T-cell (primary cell): ENCODE measurements around the gene SKA1. TPM values are rescaled to one million over a fixed set of nuclear protein-coding genes. Genes with fewer than 3 reads are reported as not detected.
"Not testable (repeated sequence)": the region's sequence is repeated elsewhere in the genome, so short reads cannot be mapped to it uniquely, and the experiment has no call there.

Experiments used
- ATAC-seq, 4 experiments: fragments of 200-7000 bp in 3 of 4; fragments of 150-1000 bp in 1 of 4; cut with Tn5 transposase; replicated peaks in 1 of 4; 1 replicate in 3 of 4; 2 replicates in 1 of 4; pipeline ENCODE4 v1.10.0; 2021; ENCODE audit warnings: moderate library complexity in 3 of 4, mild to moderate bottlenecking in 2 of 4, moderate number of reproducible peaks in 1 of 4
- CTCF ChIA-PET, 2 donors: fragments of 300-600 bp; sonication (Branson Sonifier 250); formaldehyde crosslinking; loops; one replicate each; lab custom pipeline; 2022; ENCODE audit warnings: antibody characterized with exemption in 2 of 2; lab: Charles Lee
- POLR2A ChIA-PET, 2 donors: fragments of 300-600 bp; sonication (Branson Sonifier 250); formaldehyde crosslinking; loops; one replicate each; lab custom pipeline; 2022; ENCODE audit warnings: antibody characterized with exemption in 2 of 2; lab: Charles Lee
- DNase-seq, 35 experiments: peaks; one replicate each; pipeline versions ENCODE4 v3.0.0 to v3.0.0-alpha.2; 2013 to 2023
- H3K27ac ChIP-seq: one replicate; pipeline ENCODE4 v1.5.1; 2013; ENCODE audit warnings: low read length
- H3K27me3 ChIP-seq, 2 experiments: replicated peaks in 1 of 2; 1 replicate in 1 of 2; 2 replicates in 1 of 2; pipeline versions ENCODE4 v1.6.1 to v1.7.0; 2013; ENCODE audit warnings: low read length in 1 of 2, mixed read lengths in 1 of 2; ENCODE audit not compliant: control insufficient read depth in 2 of 2, insufficient read depth in 2 of 2; ENCODE audit errors: extremely low read depth in 1 of 2
- H3K36me3 ChIP-seq, 2 donors: 1 replicate in 1 of 2; 2 replicates in 1 of 2; pipeline versions ENCODE4 v1.6.1 to v1.7.0; 2013; ENCODE audit warnings: low read length in 1 of 2; ENCODE audit not compliant: control insufficient read depth in 2 of 2, insufficient read depth in 1 of 2; ENCODE audit errors: extremely low read depth in 1 of 2
- H3K4me1 ChIP-seq, 2 experiments: 1 replicate in 1 of 2; 2 replicates in 1 of 2; pipeline versions ENCODE4 v1.6.1 to v1.7.0; 2013; ENCODE audit warnings: low read length in 2 of 2, mixed read lengths in 1 of 2; ENCODE audit not compliant: insufficient read depth in 2 of 2, control insufficient read depth in 1 of 2; ENCODE audit errors: extremely low read depth in 1 of 2
- H3K4me3 ChIP-seq, 2 donors: 1 replicate in 1 of 2; 2 replicates in 1 of 2; pipeline versions ENCODE4 v1.5.1 to v1.7.0; 2013; ENCODE audit warnings: mild to moderate bottlenecking in 2 of 2, low read length in 1 of 2, moderate library complexity in 1 of 2; ENCODE audit not compliant: control insufficient read depth in 1 of 2; ENCODE audit errors: extremely low read depth in 1 of 2
- H3K9me3 ChIP-seq: 2 replicates; pipeline ENCODE4 v1.7.0; 2013
- H3K27ac Mint-ChIP-seq, 2 donors: one replicate each; pipeline ENCODE4 v1.8.0; 2020 to 2021; ENCODE audit warnings: mild to moderate bottlenecking in 2 of 2, mixed read lengths in 2 of 2
- H3K27me3 Mint-ChIP-seq, 2 donors: one replicate each; pipeline ENCODE4 v1.8.0; 2021 to 2022; ENCODE audit warnings: mixed read lengths in 2 of 2
- H3K36me3 Mint-ChIP-seq: one replicate; pipeline ENCODE4 v1.8.0; 2021; ENCODE audit warnings: mixed read lengths
- H3K4me1 Mint-ChIP-seq, 3 donors: one replicate each; pipeline ENCODE4 v1.8.0; 2020 to 2022; ENCODE audit warnings: mixed read lengths in 3 of 3, mild to moderate bottlenecking in 1 of 3
- H3K4me3 Mint-ChIP-seq, 3 donors: one replicate each; pipeline ENCODE4 v1.8.0; 2020 to 2022; ENCODE audit warnings: mild to moderate bottlenecking in 3 of 3, mixed read lengths in 3 of 3, moderate library complexity in 3 of 3
- H3K9me3 Mint-ChIP-seq, 3 donors: one replicate each; pipeline ENCODE4 v1.8.0; 2020 to 2022; ENCODE audit warnings: mixed read lengths in 3 of 3
- WGBS: methylation state at CpG from one replicate; pipeline ENCODE4 v1.1.5; 2013; ENCODE audit warnings: missing lambda C conversion rate; ENCODE audit not compliant: insufficient coverage; 5-methylcytosine and 5-hydroxymethylcytosine counted together
- total RNA-seq, 35 experiments: library from RNA in 6 of 35; stranded (reverse) in 6 of 35; fragments of 120-200 nt in 1 of 35; gene quantifications; one replicate each; pipeline versions ENCODE4 v1.2.1 to v1.2.4 and lab custom pipeline; 2013 to 2026

Gene SKA1
- total RNA-seq, 5 donors from 2014 or later (not counting 1 experiment from before 2014, with no cell fraction given): 0.39 to 1.5 (median 0.70) TPM

- H3K4me1 Mint-ChIP-seq: no peaks in the 10 kb centered on the region
- peaks cover 4 to 24% of the 10 kb centered on the region in 2 donors for H3K27me3 Mint-ChIP-seq
- peaks cover 7 to 8% (median 8%) of the 10 kb centered on the region in 3 donors for H3K9me3 Mint-ChIP-seq
- ATAC-seq (no peak), DNase-seq (peak in 2 of 35 experiments; percentile 2 to 21)
- no peaks in the 10 kb centered on the region for H3K4me1 ChIP-seq
- no peaks in the 10 kb centered on the region for H3K36me3 ChIP-seq
- no peaks in the 10 kb centered on the region for H3K36me3 Mint-ChIP-seq
- H3K4me3 ChIP-seq: no peak overlapping the region
- POLR2A ChIA-PET: no interaction called here
- H3K9me3 ChIP-seq: no peaks in the 10 kb centered on the region
- no peak overlapping the region for H3K27ac ChIP-seq
- CTCF ChIA-PET: interaction anchor here (0.5 to 1.7 kb wide), 5 partner anchors 72 to 1615 kb away, joined by 3 to 4 read pairs (median 3); no protein-coding TSS in a partner anchor
- WGBS: 100% methylated on average over 1 of the region's 5 CpGs
- H3K27me3 ChIP-seq: peaks cover 0 to 7% of the 10 kb centered on the region in 2 experiments
- H3K4me3 Mint-ChIP-seq: no peak overlapping the region
- no peak overlapping the region for H3K27ac Mint-ChIP-seq
These were observed 54.5 kb downstream of the SKA1 start for GRCh38 chr18:50429207-50429948.

GRCh38 chr18:50432915-50433314 is 58.1 kb downstream of the SKA1 start:
- H3K36me3 Mint-ChIP-seq: no peaks in the 10 kb centered on the region
- H3K9me3 ChIP-seq: no peaks in the 10 kb centered on the region
- DNase-seq (no peak), ATAC-seq (no peak)
- WGBS: 100% methylated on average over 1 of the region's 3 CpGs
- H3K9me3 Mint-ChIP-seq: peaks cover 0 to 4% (median 0%) of the 10 kb centered on the region in 3 donors
- H3K4me3 ChIP-seq: no peak overlapping the region
- peaks cover 0 to 2% of the 10 kb centered on the region in 2 experiments for H3K27me3 ChIP-seq
- no peak overlapping the region for H3K4me3 Mint-ChIP-seq
- H3K27ac Mint-ChIP-seq: no peak overlapping the region
- ChIA-PET POLR2A (no interaction called here), CTCF (no interaction called here)
- no peaks in the 10 kb centered on the region for H3K4me1 Mint-ChIP-seq
- no peak overlapping the region for H3K27ac ChIP-seq
- no peaks in the 10 kb centered on the region for H3K36me3 ChIP-seq
- peaks cover 0 to 11% of the 10 kb centered on the region in 2 donors for H3K27me3 Mint-ChIP-seq
- H3K4me1 ChIP-seq: no peaks in the 10 kb centered on the region

- H3K4me3 Mint-ChIP-seq, H3K36me3 Mint-ChIP-seq, ATAC-seq, H3K4me3 ChIP-seq, H3K27me3 Mint-ChIP-seq, H3K9me3 Mint-ChIP-seq, H3K4me1 Mint-ChIP-seq, H3K9me3 ChIP-seq, H3K27ac Mint-ChIP-seq, H3K27ac ChIP-seq, CTCF ChIA-PET, H3K27me3 ChIP-seq, H3K36me3 ChIP-seq, DNase-seq, H3K4me1 ChIP-seq: not testable (repeated sequence)
- WGBS: no CpG with 5 or more reads among the region's 1 CpG
- POLR2A ChIA-PET: interaction anchor here in 1 of 2 donors (0.6 kb wide), 1 partner anchor 296 kb away, joined by 3 read pairs; no protein-coding TSS in a partner anchor
These were observed 61.9 kb downstream of the SKA1 start for GRCh38 chr18:50436742-50437141.

GRCh38 chr18:50439460-50440015 is 64.7 kb downstream of the SKA1 start:
- no peaks in the 10 kb centered on the region for H3K36me3 Mint-ChIP-seq
- CTCF ChIA-PET: interaction anchor here in 1 of 2 donors (0.7 kb wide), 1 partner anchor 12 kb away, joined by 4 read pairs; no protein-coding TSS in a partner anchor

GRCh38 chr18:50441016-50441415 is 66.2 kb downstream of the SKA1 start:
- H3K27ac Mint-ChIP-seq: no peak overlapping the region
- H3K27me3 Mint-ChIP-seq: peaks cover 1 to 4% of the 10 kb centered on the region in 2 donors
- H3K36me3 Mint-ChIP-seq: no peaks in the 10 kb centered on the region
- Histone ChIP-seq H3K36me3 (no peaks in the 10 kb centered on the region), H3K9me3 (no peaks in the 10 kb centered on the region), H3K4me3 (no peak overlapping the region), H3K27ac (no peak overlapping the region), H3K27me3 (no peaks in the 10 kb centered on the region), H3K4me1 (no peaks in the 10 kb centered on the region)
- H3K4me3 Mint-ChIP-seq: no peak overlapping the region
- H3K4me1 Mint-ChIP-seq: no peaks in the 10 kb centered on the region
- DNase-seq: no peak
- no peak for ATAC-seq
- peaks cover 3 to 7% (median 4%) of the 10 kb centered on the region in 3 donors for H3K9me3 Mint-ChIP-seq
- POLR2A ChIA-PET: no interaction called here
- CTCF ChIA-PET: no interaction called here
- no CpG with 5 or more reads among the region's 4 CpGs for WGBS

More at GRCh38 chr18:50439460-50440015, 64.7 kb downstream of the SKA1 start:
- WGBS: 60% methylated on average over 2 of the region's 2 CpGs
- Histone ChIP-seq H3K27ac (no peak overlapping the region), H3K4me3 (no peak overlapping the region), H3K27me3 (no peaks in the 10 kb centered on the region), H3K4me1 (no peaks in the 10 kb centered on the region), H3K36me3 (no peaks in the 10 kb centered on the region), H3K9me3 (no peaks in the 10 kb centered on the region)
- H3K4me1 Mint-ChIP-seq: no peaks in the 10 kb centered on the region
- POLR2A ChIA-PET: no interaction called here
- no peak overlapping the region for H3K27ac Mint-ChIP-seq
- no peak overlapping the region for H3K4me3 Mint-ChIP-seq
- ATAC-seq: no peak
- H3K9me3 Mint-ChIP-seq: peaks cover 0 to 4% (median 0%) of the 10 kb centered on the region in 3 donors
- peaks cover 1 to 4% of the 10 kb centered on the region in 2 donors for H3K27me3 Mint-ChIP-seq
- DNase-seq: no peak

- no peak overlapping the region for H3K4me3 ChIP-seq
- no peaks in the 10 kb centered on the region for H3K36me3 Mint-ChIP-seq
- no peaks in the 10 kb centered on the region for H3K27me3 ChIP-seq
- no peaks in the 10 kb centered on the region for H3K4me1 Mint-ChIP-seq
- ChIA-PET POLR2A (no interaction called here), CTCF (no interaction called here)
- H3K4me3 Mint-ChIP-seq: no peak overlapping the region
- H3K9me3 ChIP-seq: no peaks in the 10 kb centered on the region
- DNase-seq (no peak), ATAC-seq (no peak)
- H3K27me3 Mint-ChIP-seq: peaks cover 1 to 7% of the 10 kb centered on the region in 2 donors
- H3K36me3 ChIP-seq: no peaks in the 10 kb centered on the region
- no CpG with 5 or more reads among the region's 1 CpG for WGBS
- no peaks in the 10 kb centered on the region for H3K4me1 ChIP-seq
- H3K27ac Mint-ChIP-seq: no peak overlapping the region
- H3K9me3 Mint-ChIP-seq: peaks cover 3 to 7% (median 6%) of the 10 kb centered on the region in 3 donors
- no peak overlapping the region for H3K27ac ChIP-seq
These were observed 66.7 kb downstream of the SKA1 start for GRCh38 chr18:50441501-50441900.
